Sigmoid colon (tissue), 4 donors: ENCODE data around the gene ATL2.

Experiments used
- POLR2AphosphoS5 ChIP-seq, 4 donors: sonication (generic); formaldehyde crosslinking; IDR thresholded peaks; one replicate each; pipeline ENCODE4 v1.6.1; 2017; ENCODE audit warnings: antibody characterized with exemption in 4 of 4
- TF ChIP-seq, protein P1 (sequence below), 4 experiments: fragments of 450-650 bp in 3 of 4; fragments of 200-600 bp in 1 of 4; IDR thresholded peaks; one replicate each; pipeline ENCODE4 v1.5.1; 2016 to 2019; ENCODE audit warnings: antibody characterized with exemption in 4 of 4, mild to moderate bottlenecking in 3 of 4, moderate library complexity in 2 of 4

DNA sequence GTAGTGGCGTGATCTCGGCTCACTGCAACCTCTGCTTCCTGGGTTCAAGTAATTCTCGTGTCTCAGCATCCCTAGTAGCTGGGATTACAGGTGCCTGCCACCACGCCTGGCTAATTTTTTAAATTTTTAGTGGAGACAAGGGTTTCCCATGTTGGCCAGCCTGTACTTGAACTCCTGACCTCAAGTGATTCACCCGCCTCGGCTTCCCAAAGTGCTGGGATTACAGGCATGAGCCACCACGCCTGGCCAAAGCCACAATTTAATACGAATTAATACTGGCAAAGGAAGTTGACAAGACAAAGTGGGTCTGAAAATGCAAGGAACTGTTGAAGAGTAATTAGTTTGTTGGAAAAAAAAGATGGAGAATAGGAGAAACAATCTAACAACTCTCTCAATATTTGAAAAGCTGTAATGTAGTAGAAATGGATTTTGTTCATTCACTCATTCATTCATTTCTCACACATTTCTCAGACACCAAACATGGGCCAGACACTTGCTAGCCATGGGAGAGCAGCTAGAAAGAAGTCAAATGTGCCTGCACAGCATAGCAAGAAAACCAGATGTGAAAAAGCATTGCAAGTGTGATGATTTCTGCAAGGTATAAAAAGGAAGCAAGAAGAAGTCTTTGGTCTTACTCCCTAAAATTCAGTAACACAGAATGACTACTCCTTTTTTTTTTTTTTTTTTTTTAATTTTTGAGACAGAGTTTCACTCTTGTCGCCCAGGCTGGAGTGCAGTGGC, 39.4 kb upstream of the ATL2 start:
- TF ChIP-seq, protein P1, sequence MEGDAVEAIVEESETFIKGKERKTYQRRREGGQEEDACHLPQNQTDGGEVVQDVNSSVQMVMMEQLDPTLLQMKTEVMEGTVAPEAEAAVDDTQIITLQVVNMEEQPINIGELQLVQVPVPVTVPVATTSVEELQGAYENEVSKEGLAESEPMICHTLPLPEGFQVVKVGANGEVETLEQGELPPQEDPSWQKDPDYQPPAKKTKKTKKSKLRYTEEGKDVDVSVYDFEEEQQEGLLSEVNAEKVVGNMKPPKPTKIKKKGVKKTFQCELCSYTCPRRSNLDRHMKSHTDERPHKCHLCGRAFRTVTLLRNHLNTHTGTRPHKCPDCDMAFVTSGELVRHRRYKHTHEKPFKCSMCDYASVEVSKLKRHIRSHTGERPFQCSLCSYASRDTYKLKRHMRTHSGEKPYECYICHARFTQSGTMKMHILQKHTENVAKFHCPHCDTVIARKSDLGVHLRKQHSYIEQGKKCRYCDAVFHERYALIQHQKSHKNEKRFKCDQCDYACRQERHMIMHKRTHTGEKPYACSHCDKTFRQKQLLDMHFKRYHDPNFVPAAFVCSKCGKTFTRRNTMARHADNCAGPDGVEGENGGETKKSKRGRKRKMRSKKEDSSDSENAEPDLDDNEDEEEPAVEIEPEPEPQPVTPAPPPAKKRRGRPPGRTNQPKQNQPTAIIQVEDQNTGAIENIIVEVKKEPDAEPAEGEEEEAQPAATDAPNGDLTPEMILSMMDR (IDR thresholded peaks at IDR 0.05) = no peak
- no peak for TF ChIP-seq POLR2AphosphoS5 (IDR thresholded peaks at IDR 0.05)
